Activated T-cell treated with anti-CD3 and anti-CD28 coated beads, Interleukin-2, amount 50 U/mL, for 72 hours (primary cell): ENCODE data around the gene PFKFB2. TPM values are rescaled to one million over a fixed set of nuclear protein-coding genes. Genes with fewer than 3 reads are reported as not detected.

Experiments used
- ATAC-seq, 2 donors: fragments of 150-1000 bp; cut with Tn5 transposase; replicated peaks in 1 of 2; 2 replicates each; pipeline ENCODE4 v1.10.0; 2021; ENCODE audit warnings: moderate library complexity in 2 of 2, mild to moderate bottlenecking in 1 of 2
- DNase-seq, 2 donors: peaks; one replicate each; pipeline ENCODE4 v3.0.0; 2021 to 2022; ENCODE audit warnings: mixed read lengths in 1 of 2
- H3K27ac Mint-ChIP-seq: one replicate; pipeline ENCODE4 v1.8.0; 2022; ENCODE audit warnings: mild to moderate bottlenecking, moderate library complexity, mixed read lengths
- H3K27me3 Mint-ChIP-seq: one replicate; pipeline ENCODE4 v1.8.0; 2022; ENCODE audit warnings: low read depth, mixed read lengths
- H3K36me3 Mint-ChIP-seq, 2 donors: one replicate each; pipeline ENCODE4 v1.8.0; 2022; ENCODE audit warnings: mixed read lengths in 2 of 2, mild to moderate bottlenecking in 1 of 2; ENCODE audit not compliant: insufficient read depth in 2 of 2
- H3K4me1 Mint-ChIP-seq: one replicate; pipeline ENCODE4 v1.8.0; 2022; ENCODE audit warnings: low read depth, mixed read lengths
- H3K4me3 Mint-ChIP-seq, 2 donors: one replicate each; pipeline ENCODE4 v1.8.0; 2022; ENCODE audit warnings: mild to moderate bottlenecking in 2 of 2, mixed read lengths in 2 of 2, moderate library complexity in 2 of 2
- H3K9me3 Mint-ChIP-seq, 2 donors: one replicate each; pipeline ENCODE4 v1.8.0; 2022; ENCODE audit warnings: mixed read lengths in 2 of 2
- total RNA-seq, 2 donors: library from RNA; stranded (reverse); gene quantifications; one replicate each; pipeline ENCODE4 v1.2.3, GENCODE V29; 2022

PFKFB2 gene
- 1 to 10 TPM; 4.6 to 6.9 TPM for total RNA-seq

GRCh38 chr1:207052911-207053769 lies at the start of gene PFKFB2:
PFKFB2 (plus strand) TSS chr1:207053275; CDS start chr1:207054718, 1,443 bp downstream.
- Mint-ChIP-seq H3K4me3 (peak within 1 kb of the TSS; percentile 98 to 100), H3K27me3 (no peaks in the 10 kb centered on the region), H3K9me3 (no peaks in the 10 kb centered on the region), H3K4me1 (peaks cover 42% of the 10 kb centered on the region), H3K36me3 (peaks cover 1 to 6% of the 10 kb centered on the region in 2 donors), H3K27ac (peak within 1 kb of the TSS; percentile 76)
- DNase-seq (peak; percentile 96 to 97), ATAC-seq (peak; percentile 88 to 89)

GRCh38 chr1:207004931-207005830 lies 47.9 kb upstream of the PFKFB2 start:
- H3K36me3 Mint-ChIP-seq: no peaks in the 10 kb centered on the region
- no peak overlapping the region for H3K27ac Mint-ChIP-seq
- H3K4me3 Mint-ChIP-seq: no peak overlapping the region
- no peaks in the 10 kb centered on the region for H3K9me3 Mint-ChIP-seq
- ATAC-seq (peak in 1 of 2 donors; percentile 57), DNase-seq (peak; percentile 35 to 47)
- peaks cover 4% of the 10 kb centered on the region for H3K4me1 Mint-ChIP-seq
- H3K27me3 Mint-ChIP-seq: peaks cover 22% of the 10 kb centered on the region

- H3K4me3 Mint-ChIP-seq: no peak overlapping the region
- no peak overlapping the region for H3K27ac Mint-ChIP-seq
- no peaks in the 10 kb centered on the region for H3K9me3 Mint-ChIP-seq
- ATAC-seq: no peak
- DNase-seq: no peak
- peaks cover 4% of the 10 kb centered on the region for H3K4me1 Mint-ChIP-seq
- peaks cover 25% of the 10 kb centered on the region for H3K27me3 Mint-ChIP-seq
- no peaks in the 10 kb centered on the region for H3K36me3 Mint-ChIP-seq
Observed at GRCh38 chr1:207006083-207006482, 47.0 kb upstream of the PFKFB2 start.

GRCh38 chr1:207006914-207007313 lies 46.2 kb upstream of the PFKFB2 start:
- DNase-seq: no peak
- peaks cover 4% of the 10 kb centered on the region for H3K4me1 Mint-ChIP-seq
- peaks cover 33% of the 10 kb centered on the region for H3K27me3 Mint-ChIP-seq
- no peak overlapping the region for H3K27ac Mint-ChIP-seq
- no peak overlapping the region for H3K4me3 Mint-ChIP-seq
- ATAC-seq: no peak
- H3K36me3 Mint-ChIP-seq: no peaks in the 10 kb centered on the region
- no peaks in the 10 kb centered on the region for H3K9me3 Mint-ChIP-seq

GRCh38 chr1:207007352-207008033 lies 45.6 kb upstream of the PFKFB2 start:
- peaks cover 39% of the 10 kb centered on the region for H3K27me3 Mint-ChIP-seq
- H3K27ac Mint-ChIP-seq: no peak overlapping the region
- DNase-seq: no peak
- H3K4me1 Mint-ChIP-seq: peaks cover 4% of the 10 kb centered on the region
- H3K9me3 Mint-ChIP-seq: no peaks in the 10 kb centered on the region
- ATAC-seq: no peak
- H3K4me3 Mint-ChIP-seq: no peak overlapping the region
- no peaks in the 10 kb centered on the region for H3K36me3 Mint-ChIP-seq

GRCh38 chr1:207009182-207009850 lies 43.8 kb upstream of the PFKFB2 start:
- no peak overlapping the region for H3K4me3 Mint-ChIP-seq
- H3K27me3 Mint-ChIP-seq: peaks cover 56% of the 10 kb centered on the region
- no peaks in the 10 kb centered on the region for H3K36me3 Mint-ChIP-seq
- no peaks in the 10 kb centered on the region for H3K9me3 Mint-ChIP-seq
- DNase-seq (no peak), ATAC-seq (no peak)
- H3K27ac Mint-ChIP-seq: no peak overlapping the region
- H3K4me1 Mint-ChIP-seq: peaks cover 4% of the 10 kb centered on the region

GRCh38 chr1:207009945-207010344 lies 43.1 kb upstream of the PFKFB2 start:
- no peak for DNase-seq
- Mint-ChIP-seq H3K27ac (no peak overlapping the region), H3K9me3 (no peaks in the 10 kb centered on the region), H3K27me3 (peaks cover 60% of the 10 kb centered on the region), H3K4me1 (peaks cover under 1% of the 10 kb centered on the region), H3K36me3 (no peaks in the 10 kb centered on the region), H3K4me3 (no peak overlapping the region)
- no peak for ATAC-seq

- peaks cover 58% of the 10 kb centered on the region for H3K27me3 Mint-ChIP-seq
- H3K4me1 Mint-ChIP-seq: peaks cover under 1% of the 10 kb centered on the region
- no peaks in the 10 kb centered on the region for H3K36me3 Mint-ChIP-seq
- H3K27ac Mint-ChIP-seq: no peak overlapping the region
- DNase-seq (no peak), ATAC-seq (no peak)
- H3K4me3 Mint-ChIP-seq: no peak overlapping the region
- no peaks in the 10 kb centered on the region for H3K9me3 Mint-ChIP-seq
Observed at GRCh38 chr1:207010726-207011125, 42.3 kb upstream of the PFKFB2 start.

GRCh38 chr1:207013321-207014085 lies 39.6 kb upstream of the PFKFB2 start:
- Mint-ChIP-seq H3K4me1 (peaks cover 5% of the 10 kb centered on the region), H3K9me3 (no peaks in the 10 kb centered on the region), H3K27ac (no peak overlapping the region), H3K36me3 (no peaks in the 10 kb centered on the region), H3K4me3 (no peak overlapping the region), H3K27me3 (peaks cover 49% of the 10 kb centered on the region)
- no peak for ATAC-seq
- no peak for DNase-seq

- ATAC-seq (peak in 1 of 2 donors; percentile 41), DNase-seq (no peak)
- Mint-ChIP-seq H3K4me1 (peaks cover 5% of the 10 kb centered on the region), H3K4me3 (no peak overlapping the region), H3K27me3 (peaks cover 49% of the 10 kb centered on the region), H3K9me3 (no peaks in the 10 kb centered on the region), H3K36me3 (no peaks in the 10 kb centered on the region), H3K27ac (peak overlapping the region; percentile 18)
Observed at GRCh38 chr1:207014728-207015127, 38.3 kb upstream of the PFKFB2 start.

GRCh38 chr1:207015791-207016190 lies 37.3 kb upstream of the PFKFB2 start:
- no peaks in the 10 kb centered on the region for H3K36me3 Mint-ChIP-seq
- no peak for DNase-seq
- H3K4me1 Mint-ChIP-seq: peaks cover 5% of the 10 kb centered on the region
- H3K4me3 Mint-ChIP-seq: no peak overlapping the region
- H3K27me3 Mint-ChIP-seq: peaks cover 49% of the 10 kb centered on the region
- H3K9me3 Mint-ChIP-seq: no peaks in the 10 kb centered on the region
- peak; percentile 38 to 62 for ATAC-seq
- no peak overlapping the region for H3K27ac Mint-ChIP-seq
